Large intestine (tissue), 3 donors: ENCODE measurements around the gene TPD52L1. TPM values are rescaled to one million over a fixed set of nuclear protein-coding genes. Genes with fewer than 3 reads are reported as not detected.
"Not testable (repeated sequence)": the region's sequence is repeated elsewhere in the genome, so short reads cannot be mapped to it uniquely, and the experiment has no call there.

Experiments used
- DNase-seq, 2 donors: peaks; one replicate each; pipeline versions ENCODE4 v3.0.0 to v3.0.0-alpha.2; 2013
- H3K27ac ChIP-seq: one replicate; pipeline ENCODE4 v1.5.1; 2013; ENCODE audit warnings: low read length
- H3K27me3 ChIP-seq: 2 replicates; pipeline ENCODE4 v1.6.1; 2013; ENCODE audit warnings: low read length; ENCODE audit not compliant: control insufficient read depth, insufficient read depth
- H3K36me3 ChIP-seq: 2 replicates; pipeline ENCODE4 v1.6.1; 2013; ENCODE audit warnings: low read length; ENCODE audit not compliant: control insufficient read depth, insufficient read depth
- H3K4me1 ChIP-seq: one replicate; pipeline ENCODE4 v1.6.1; 2013; ENCODE audit warnings: low read length; ENCODE audit not compliant: control insufficient read depth, insufficient read depth
- H3K4me3 ChIP-seq: one replicate; pipeline ENCODE4 v1.5.1; 2013; ENCODE audit warnings: low read length
- H3K9me3 ChIP-seq: one replicate; pipeline ENCODE4 v1.6.1; 2013; ENCODE audit warnings: mild to moderate bottlenecking, low read depth, low read length, moderate library complexity; ENCODE audit not compliant: control insufficient read depth
- WGBS: methylation state at CpG from one replicate; pipeline ENCODE4 v1.1.5; 2013; ENCODE audit warnings: low lambda C conversion rate; ENCODE audit not compliant: insufficient coverage; 5-methylcytosine and 5-hydroxymethylcytosine counted together
- polyA plus RNA-seq: library from polyadenylated mRNA; unstranded; fragments of 120-200 nt; gene quantifications from one replicate; pipeline ENCODE4 v1.2.1, GENCODE V29; 2013

Gene TPD52L1
- polyA plus RNA-seq, 1 donor, result 53.4 TPM

GRCh38 chr6:125275779-125276178 lies 122.2 kb downstream of the TPD52L1 start:
- Histone ChIP-seq H3K9me3 (peaks cover 5% of the 10 kb centered on the region), H3K36me3 (peaks cover 41% of the 10 kb centered on the region), H3K27ac (no peak overlapping the region), H3K4me1 (peaks cover 6% of the 10 kb centered on the region), H3K27me3 (no peaks in the 10 kb centered on the region), H3K4me3 (no peak overlapping the region)
- no peak for DNase-seq
- WGBS, result 100% methylated on average over 1 of the region's 3 CpGs

- H3K27ac ChIP-seq, result no peak overlapping the region
- no peak overlapping the region for H3K4me3 ChIP-seq
- H3K4me1 ChIP-seq, result peaks cover 6% of the 10 kb centered on the region
- no CpG with 5 or more reads among the region's 1 CpG for WGBS
- H3K36me3 ChIP-seq, result peaks cover 31% of the 10 kb centered on the region
- H3K27me3 ChIP-seq, result no peaks in the 10 kb centered on the region
- peaks cover 10% of the 10 kb centered on the region for H3K9me3 ChIP-seq
- no peak for DNase-seq
Observed at GRCh38 chr6:125277838-125278237, 124.3 kb downstream of the TPD52L1 start.

GRCh38 chr6:125279961-125280360 lies 126.4 kb downstream of the TPD52L1 start:
- H3K36me3 ChIP-seq, result peaks cover 19% of the 10 kb centered on the region
- no peak overlapping the region for H3K4me3 ChIP-seq
- H3K27me3 ChIP-seq, result no peaks in the 10 kb centered on the region
- DNase-seq, result no peak
- no peaks in the 10 kb centered on the region for H3K4me1 ChIP-seq
- WGBS, result no CpG with 5 or more reads among the region's 7 CpGs
- H3K9me3 ChIP-seq, result peaks cover 10% of the 10 kb centered on the region
- H3K27ac ChIP-seq, result no peak overlapping the region

- H3K27ac ChIP-seq, H3K27me3 ChIP-seq, DNase-seq, H3K4me3 ChIP-seq, H3K4me1 ChIP-seq: not testable (repeated sequence)
- peaks cover 15% of the 10 kb centered on the region for H3K9me3 ChIP-seq
- no CpG with 5 or more reads among the region's 11 CpGs for WGBS
- peaks cover 19% of the 10 kb centered on the region for H3K36me3 ChIP-seq
Observed at GRCh38 chr6:125280370-125281035, 126.9 kb downstream of the TPD52L1 start.

GRCh38 chr6:125282470-125282869 lies 128.9 kb downstream of the TPD52L1 start:
- Histone ChIP-seq H3K9me3 (peaks cover 17% of the 10 kb centered on the region), H3K36me3 (peaks cover 21% of the 10 kb centered on the region)
- H3K4me1 ChIP-seq, DNase-seq, H3K27me3 ChIP-seq, H3K27ac ChIP-seq, H3K4me3 ChIP-seq: not testable (repeated sequence)
- no CpG with 5 or more reads among the region's 3 CpGs for WGBS

- no peak overlapping the region for H3K4me3 ChIP-seq
- peaks cover 28% of the 10 kb centered on the region for H3K36me3 ChIP-seq
- H3K4me1 ChIP-seq, result no peaks in the 10 kb centered on the region
- no peak overlapping the region for H3K27ac ChIP-seq
- no peak for DNase-seq
- H3K27me3 ChIP-seq, result no peaks in the 10 kb centered on the region
- peaks cover 19% of the 10 kb centered on the region for H3K9me3 ChIP-seq
- WGBS, result 100% methylated on average over 1 of the region's 1 CpG
Observed at GRCh38 chr6:125285353-125285752, 131.8 kb downstream of the TPD52L1 start.

- Histone ChIP-seq H3K27ac (no peak overlapping the region), H3K27me3 (no peaks in the 10 kb centered on the region), H3K4me3 (no peak overlapping the region), H3K4me1 (no peaks in the 10 kb centered on the region), H3K36me3 (peaks cover 23% of the 10 kb centered on the region), H3K9me3 (peaks cover 14% of the 10 kb centered on the region)
- DNase-seq, result no peak
- WGBS, result no CpG with 5 or more reads among the region's 1 CpG
Observed at GRCh38 chr6:125285936-125286335, 132.4 kb downstream of the TPD52L1 start.

- Histone ChIP-seq H3K4me3 (no peak overlapping the region), H3K9me3 (peaks cover 10% of the 10 kb centered on the region), H3K27ac (no peak overlapping the region), H3K27me3 (no peaks in the 10 kb centered on the region), H3K36me3 (peaks cover 37% of the 10 kb centered on the region), H3K4me1 (no peaks in the 10 kb centered on the region)
- 100% methylated on average over 2 of the region's 9 CpGs for WGBS
- no peak for DNase-seq
Observed at GRCh38 chr6:125287718-125288117, 134.1 kb downstream of the TPD52L1 start.

GRCh38 chr6:125293587-125293986 lies 140.0 kb downstream of the TPD52L1 start:
- Histone ChIP-seq H3K4me3 (no peak overlapping the region), H3K4me1 (no peaks in the 10 kb centered on the region), H3K27me3 (no peaks in the 10 kb centered on the region), H3K27ac (no peak overlapping the region), H3K9me3 (no peaks in the 10 kb centered on the region), H3K36me3 (peaks cover 49% of the 10 kb centered on the region)
- no peak for DNase-seq
- no CpG with 5 or more reads among the region's 3 CpGs for WGBS

GRCh38 chr6:125294036-125294435 lies 140.5 kb downstream of the TPD52L1 start:
- Histone ChIP-seq H3K4me3 (no peak overlapping the region), H3K27ac (no peak overlapping the region), H3K4me1 (no peaks in the 10 kb centered on the region), H3K9me3 (no peaks in the 10 kb centered on the region), H3K36me3 (peaks cover 52% of the 10 kb centered on the region), H3K27me3 (no peaks in the 10 kb centered on the region)
- 100% methylated on average over 1 of the region's 1 CpG for WGBS
- DNase-seq, result no peak

GRCh38 chr6:125294925-125295324 lies 141.4 kb downstream of the TPD52L1 start:
- Histone ChIP-seq H3K36me3 (peaks cover 56% of the 10 kb centered on the region), H3K9me3 (no peaks in the 10 kb centered on the region), H3K4me1 (peaks cover 3% of the 10 kb centered on the region), H3K27ac (no peak overlapping the region), H3K27me3 (no peaks in the 10 kb centered on the region), H3K4me3 (no peak overlapping the region)
- no peak for DNase-seq
- no CpG with 5 or more reads among the region's 3 CpGs for WGBS
